B cell (primary cell): ENCODE data around the gene CIT. TPM values are rescaled to one million over a fixed set of nuclear protein-coding genes. Genes with fewer than 3 reads are reported as not detected.

Experiments
- ATAC-seq: fragments of 200-7000 bp; cut with Tn5 transposase; one replicate; pipeline ENCODE4 v1.10.0; 2021; ENCODE audit warnings: low read depth, mild to moderate bottlenecking, moderate number of reproducible peaks, moderate library complexity
- CTCF ChIA-PET: fragments of 350-600 bp; sonication (Branson Sonifier 250); formaldehyde crosslinking; loops from one replicate; lab custom pipeline; 2021; ENCODE audit warnings: antibody characterized with exemption, inconsistent platforms; lab: Charles Lee
- POLR2A ChIA-PET: fragments of 350-600 bp; sonication (Branson Sonifier 250); formaldehyde crosslinking; loops from one replicate; lab custom pipeline; 2021; ENCODE audit warnings: antibody characterized with exemption; lab: Charles Lee
- DNase-seq: peaks from one replicate; pipeline ENCODE4 v3.0.0; 2013
- H2AFZ ChIP-seq: 2 replicates; pipeline ENCODE4 v1.6.1; 2012; ENCODE audit warnings: mild to moderate bottlenecking, low read depth, low read length; ENCODE audit not compliant: insufficient read depth, poor library complexity, severe bottlenecking
- H3K27ac ChIP-seq, 2 donors: 1 replicate in 1 of 2; 2 replicates in 1 of 2; pipeline ENCODE4 v1.5.1; 2012 to 2013; ENCODE audit warnings: low read length in 2 of 2, mild to moderate bottlenecking in 2 of 2, moderate library complexity in 1 of 2
- H3K27me3 ChIP-seq, 4 experiments: fragments of 200-600 bp in 1 of 4; sonication (generic) in 1 of 4; replicated peaks in 1 of 4; 1 replicate in 2 of 4; 2 replicates in 2 of 4; pipeline versions ENCODE4 v1.6.1 to v1.7.0; 2013 to 2016; ENCODE audit warnings: low read length in 3 of 4, mild to moderate bottlenecking in 2 of 4, mixed read lengths in 1 of 4, moderate library complexity in 1 of 4; ENCODE audit not compliant: insufficient read depth in 4 of 4, control insufficient read depth in 3 of 4; ENCODE audit errors: control extremely low read depth in 1 of 4
- H3K36me3 ChIP-seq, 2 experiments: replicated peaks in 1 of 2; 1 replicate in 1 of 2; 2 replicates in 1 of 2; pipeline versions ENCODE4 v1.6.1 to v1.7.1; 2013; ENCODE audit warnings: low read length in 1 of 2; ENCODE audit not compliant: insufficient read depth in 2 of 2, control insufficient read depth in 1 of 2; ENCODE audit errors: control extremely low read depth in 1 of 2, extremely low read depth in 1 of 2
- H3K4me1 ChIP-seq, 2 donors: fragments of 200-600 bp in 1 of 2; sonication (generic) in 1 of 2; 1 replicate in 1 of 2; 2 replicates in 1 of 2; pipeline versions ENCODE4 v1.5.1 to v1.6.1; 2013 to 2017; ENCODE audit warnings: low read length in 2 of 2; ENCODE audit not compliant: control insufficient read depth in 2 of 2, insufficient read depth in 2 of 2
- H3K4me2 ChIP-seq: replicated peaks from 2 replicates; pipeline ENCODE3; 2012; ENCODE audit warnings: mild to moderate bottlenecking, low read depth, low read length; ENCODE audit not compliant: poor library complexity, severe bottlenecking
- H3K4me3 ChIP-seq, 5 experiments: fragments of 200-600 bp in 1 of 5; sonication (generic) in 1 of 5; 1 replicate in 3 of 5; 2 replicates in 2 of 5; pipeline versions ENCODE4 v1.5.1 to v1.7.0; 2011 to 2016; ENCODE audit warnings: low read length in 4 of 5, mild to moderate bottlenecking in 4 of 5, low read depth in 2 of 5, control low read depth in 1 of 5, moderate library complexity in 1 of 5; ENCODE audit not compliant: insufficient read depth in 1 of 5; ENCODE audit errors: control extremely low read depth in 1 of 5, extremely low read depth in 1 of 5
- H3K79me2 ChIP-seq: fragments of 200-600 bp; sonication (generic); one replicate; pipeline ENCODE4 v1.6.0; 2016; ENCODE audit warnings: low read length; ENCODE audit not compliant: control insufficient read depth, insufficient read depth
- H3K9ac ChIP-seq: fragments of 200-600 bp; sonication (generic); 2 replicates; pipeline ENCODE4 v1.6.1; 2017; ENCODE audit warnings: mild to moderate bottlenecking, low read length, moderate library complexity
- H3K9me3 ChIP-seq, 3 donors: one replicate each; pipeline versions ENCODE4 v1.6.1 to v1.7.1; 2013; ENCODE audit warnings: low read length in 2 of 3; ENCODE audit not compliant: control insufficient read depth in 2 of 3, insufficient read depth in 1 of 3; ENCODE audit errors: control extremely low read depth in 1 of 3
- H4K20me1 ChIP-seq: 2 replicates; pipeline ENCODE4 v1.6.0; 2012; ENCODE audit warnings: mild to moderate bottlenecking, low read length; ENCODE audit not compliant: insufficient read depth, control insufficient read depth, poor library complexity, severe bottlenecking
- H3K27ac Mint-ChIP-seq: one replicate; pipeline ENCODE4 v1.8.0; 2021; ENCODE audit warnings: mixed read lengths
- H3K27me3 Mint-ChIP-seq: one replicate; pipeline ENCODE4 v1.8.0; 2021; ENCODE audit warnings: mixed read lengths
- H3K4me1 Mint-ChIP-seq: one replicate; pipeline ENCODE4 v1.8.0; 2021; ENCODE audit warnings: mixed read lengths
- H3K4me3 Mint-ChIP-seq: one replicate; pipeline ENCODE4 v1.8.0; 2021; ENCODE audit warnings: mixed read lengths
- H3K9me3 Mint-ChIP-seq: one replicate; pipeline ENCODE4 v1.8.0; 2022; ENCODE audit warnings: mixed read lengths; ENCODE audit not compliant: insufficient read depth
- CTCF ChIP-seq: fragments of 200-600 bp; IDR thresholded peaks from one replicate; pipeline ENCODE4 v1.8.0; 2022; ENCODE audit warnings: antibody characterized with exemption, mild to moderate bottlenecking
- EZH2 ChIP-seq: IDR thresholded peaks from 2 replicates; pipeline ENCODE4 v1.6.1; 2012; ENCODE audit warnings: borderline replicate concordance, low read depth, mild to moderate bottlenecking, moderate library complexity, low read length; ENCODE audit not compliant: insufficient read depth, poor library complexity, severe bottlenecking
- WGBS: methylation state at CpG from one replicate; pipeline ENCODE4 v1.1.5; 2013; ENCODE audit warnings: missing lambda C conversion rate; ENCODE audit not compliant: insufficient coverage; 5-methylcytosine and 5-hydroxymethylcytosine counted together
- intact Hi-C: fragments of 100-400 bp; cut with micrococcal nuclease; formaldehyde crosslinking; loops from one replicate; pipeline ENCODE4 v1.10.0; 2022
- polyA plus RNA-seq: library from polyadenylated mRNA; depleted of rRNA; stranded (reverse); fragments of >200 nt; gene quantifications from 2 replicates; pipeline ENCODE4 v1.2.3, GENCODE V29; 2012
- total RNA-seq, 2 donors: library from RNA; stranded (reverse); fragments of 120-200 nt in 1 of 2; gene quantifications; 1 replicate in 1 of 2; 2 replicates in 1 of 2; pipeline versions ENCODE4 v1.2.3 to v1.2.4, GENCODE V29; 2013 to 2022

CIT gene
- total and polyA plus RNA-seq, 2 donors (not counting 1 experiment from before 2014, with no cell fraction given): 1.4 to 6.1 TPM

DNA sequence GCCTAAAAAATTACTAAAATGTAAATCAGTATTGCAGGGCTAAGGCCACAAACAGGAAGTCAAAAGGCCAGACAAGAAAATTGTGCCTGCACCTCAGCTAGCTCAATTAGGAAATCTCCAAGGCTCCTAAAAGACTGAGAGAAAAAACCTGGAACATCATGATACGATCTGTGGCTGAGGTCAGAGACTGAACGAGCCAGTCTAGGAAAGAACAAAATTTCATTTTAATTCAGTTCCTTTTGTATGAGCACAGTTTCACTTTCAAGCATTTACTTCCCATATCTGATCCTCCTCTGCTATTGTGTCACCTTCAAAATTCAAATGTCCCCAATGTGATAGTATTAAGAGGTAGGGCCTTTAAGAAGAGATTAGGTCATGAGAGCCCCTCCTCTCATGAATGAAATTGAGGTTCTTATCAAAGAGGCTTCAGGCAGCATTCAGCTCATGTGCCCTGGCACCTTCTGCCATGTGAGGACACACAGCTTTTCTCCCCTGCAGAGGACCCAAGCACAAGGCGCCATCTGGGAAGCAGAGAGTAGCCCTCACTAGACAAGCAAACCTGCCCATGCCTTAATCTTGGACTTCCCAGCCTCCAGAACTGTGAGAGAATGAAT, 194.4 kb downstream of the CIT start:
- intact Hi-C loops: loop anchor here (1.0 kb wide), 1 partner anchor 15 kb away; no protein-coding TSS in a partner anchor
- Mint-ChIP-seq H3K27ac (peak overlapping the region; percentile 95), H3K9me3 (no peaks in the 10 kb centered on the region), H3K4me1 (peaks cover 43% of the 10 kb centered on the region), H3K4me3 (peak overlapping the region; percentile 80), H3K27me3 (no peaks in the 10 kb centered on the region)
- Histone ChIP-seq H3K79me2 (no peaks in the 10 kb centered on the region), H3K4me3 (peak overlapping the region in 3 of 5 experiments; percentile 19 to 43 (median 42)), H3K4me2 (peak overlapping the region; percentile 70), H3K27ac (peak overlapping the region; percentile 85 to 94), H3K4me1 (peaks cover 19 to 29% of the 10 kb centered on the region in 2 donors), H4K20me1 (no peaks in the 10 kb centered on the region), H3K9me3 (peaks cover 0 to 7% (median 0%) of the 10 kb centered on the region in 3 donors), H3K9ac (peak overlapping the region; percentile 58), H2AFZ (peak overlapping the region; percentile 67), H3K27me3 (no peaks in the 10 kb centered on the region), H3K36me3 (peaks cover 4 to 39% of the 10 kb centered on the region in 2 experiments)
- WGBS: 52% methylated on average over 2 of the region's 3 CpGs
- ATAC-seq: peak; percentile 74
- peak; percentile 68 for DNase-seq
- CTCF ChIA-PET: interaction anchor here (2.1 to 4.9 kb wide), 2 partner anchors 13 to 15 kb away, joined by 5 to 22 read pairs; partner anchors contain the start of gene PRKAB1
- TF ChIP-seq CTCF (no peak), EZH2 (no peak)
- POLR2A ChIA-PET: interaction anchor here (1.2 kb wide), 1 partner anchor 15 kb away, joined by 6 read pairs; the partner anchor contains the start of gene PRKAB1
